ENCODE measurements around the gene NELL2.

Gene NELL2

DNA sequence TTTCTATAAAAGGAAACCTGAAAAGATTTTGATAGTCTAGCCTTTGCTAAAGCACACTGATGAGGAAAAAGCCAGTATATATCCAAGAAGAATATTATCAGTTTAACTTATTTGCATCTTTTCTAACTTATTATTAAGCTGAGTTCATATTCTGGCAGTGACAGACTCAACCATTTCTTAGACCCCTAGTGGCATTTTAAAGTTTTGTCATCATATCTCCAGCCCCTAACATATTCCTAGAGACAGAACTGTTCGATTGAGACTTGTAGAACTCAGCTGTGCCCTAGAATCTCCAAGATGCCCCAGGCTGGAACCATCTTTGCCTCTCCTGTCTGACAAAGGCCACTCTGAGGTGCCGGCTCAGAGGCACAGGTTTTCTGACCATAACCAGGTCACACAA is 365.6 kb downstream of the NELL2 start:
- H3K27me3 ChIP-seq (replicated peaks; ENCODE audit: control insufficient read depth, insufficient read depth, low read length, poor library complexity, severe bottlenecking) = no peaks in the 10 kb centered on the region
- H3K36me3 ChIP-seq (ENCODE audit: control insufficient read depth, insufficient read depth, low read length) = no peaks in the 10 kb centered on the region
- H3K4me3 ChIP-seq (ENCODE audit: insufficient read depth, low read depth, low read length, poor library complexity, severe bottlenecking) = no peak overlapping the region
- H3K9me3 ChIP-seq (ENCODE audit: control insufficient read depth, low read length) = no peaks in the 10 kb centered on the region
- DNase-seq = no peak
- no peaks in the 10 kb centered on the region for H3K4me1 ChIP-seq (ENCODE audit: control insufficient read depth, insufficient read depth, low read length, poor library complexity, severe bottlenecking)
- H3K27ac ChIP-seq (ENCODE audit: insufficient read depth, low read length, poor library complexity, severe bottlenecking) = no peak overlapping the region

DNA sequence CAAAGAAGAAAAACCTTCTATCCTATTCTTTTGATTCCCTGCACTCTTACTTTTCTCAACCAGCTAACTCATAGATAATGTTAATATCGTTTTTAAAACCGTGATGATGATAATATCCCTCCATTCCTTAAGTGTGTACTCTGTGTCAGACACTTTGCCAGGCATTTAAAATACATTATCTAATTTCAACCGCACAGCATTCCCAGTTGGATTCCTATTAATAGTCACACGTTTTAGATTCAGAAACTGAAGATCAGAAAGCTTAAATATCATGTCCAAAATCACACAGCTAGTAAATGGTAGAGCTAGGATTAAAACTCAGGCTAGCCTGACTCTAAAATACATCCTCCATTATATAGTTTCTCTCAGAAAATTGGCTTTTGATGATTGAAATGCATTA is 366.0 kb downstream of the NELL2 start:
- Histone ChIP-seq H3K4me1 (ENCODE audit: control insufficient read depth, insufficient read depth, low read length, poor library complexity, severe bottlenecking) (no peaks in the 10 kb centered on the region), H3K27ac (ENCODE audit: insufficient read depth, low read length, poor library complexity, severe bottlenecking) (no peak overlapping the region), H3K4me3 (ENCODE audit: insufficient read depth, low read depth, low read length, poor library complexity, severe bottlenecking) (no peak overlapping the region), H3K27me3 (replicated peaks; ENCODE audit: control insufficient read depth, insufficient read depth, low read length, poor library complexity, severe bottlenecking) (no peaks in the 10 kb centered on the region), H3K36me3 (ENCODE audit: control insufficient read depth, insufficient read depth, low read length) (no peaks in the 10 kb centered on the region), H3K9me3 (ENCODE audit: control insufficient read depth, low read length) (no peaks in the 10 kb centered on the region)
- DNase-seq = no peak

DNA sequence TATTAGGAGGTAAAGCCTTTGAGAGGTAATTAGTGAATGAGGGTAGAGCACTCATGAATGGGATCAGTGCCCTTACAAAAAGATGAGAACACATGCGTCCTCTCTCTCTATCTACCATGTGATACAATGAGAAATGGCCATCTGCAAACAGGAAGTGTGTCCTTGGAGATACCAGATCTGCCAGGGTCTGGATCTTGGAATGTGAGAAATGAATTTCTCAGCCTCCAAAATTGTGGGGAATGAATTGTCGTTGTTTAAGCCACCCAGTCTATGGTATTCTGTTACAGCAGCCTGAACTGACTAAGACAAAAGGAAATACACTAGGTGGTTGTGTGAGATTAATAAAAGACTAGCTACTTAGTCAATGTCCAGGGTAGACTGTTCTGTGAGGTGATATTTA is 366.6 kb downstream of the NELL2 start:
- Histone ChIP-seq H3K9me3 (ENCODE audit: control insufficient read depth, low read length) (no peaks in the 10 kb centered on the region), H3K27me3 (replicated peaks; ENCODE audit: control insufficient read depth, insufficient read depth, low read length, poor library complexity, severe bottlenecking) (no peaks in the 10 kb centered on the region), H3K27ac (ENCODE audit: insufficient read depth, low read length, poor library complexity, severe bottlenecking) (no peak overlapping the region), H3K36me3 (ENCODE audit: control insufficient read depth, insufficient read depth, low read length) (no peaks in the 10 kb centered on the region), H3K4me3 (ENCODE audit: insufficient read depth, low read depth, low read length, poor library complexity, severe bottlenecking) (no peak overlapping the region), H3K4me1 (ENCODE audit: control insufficient read depth, insufficient read depth, low read length, poor library complexity, severe bottlenecking) (no peaks in the 10 kb centered on the region)
- no peak for DNase-seq

DNA sequence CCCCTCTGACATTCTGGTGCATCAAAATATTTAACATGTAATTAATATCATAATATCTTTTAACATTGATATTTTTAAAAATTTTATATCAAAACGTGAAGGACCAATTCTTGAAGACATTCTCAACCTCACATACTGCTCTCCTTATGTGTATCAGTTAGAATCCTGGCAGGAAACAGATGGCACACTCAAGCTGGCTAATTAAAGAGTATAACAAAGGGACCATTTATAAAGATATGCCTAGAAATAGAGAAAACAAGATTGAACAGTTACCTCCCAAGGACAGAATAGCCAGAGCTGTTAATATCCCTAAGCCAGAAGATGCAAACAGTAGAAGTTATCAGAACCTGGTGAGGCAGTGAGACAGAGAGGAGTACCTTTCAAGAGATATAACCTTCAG is 368.7 kb downstream of the NELL2 start:
- Histone ChIP-seq H3K9me3 (ENCODE audit: control insufficient read depth, low read length) (no peaks in the 10 kb centered on the region), H3K27ac (ENCODE audit: insufficient read depth, low read length, poor library complexity, severe bottlenecking) (no peak overlapping the region)
- DNase-seq = no peak

DNA sequence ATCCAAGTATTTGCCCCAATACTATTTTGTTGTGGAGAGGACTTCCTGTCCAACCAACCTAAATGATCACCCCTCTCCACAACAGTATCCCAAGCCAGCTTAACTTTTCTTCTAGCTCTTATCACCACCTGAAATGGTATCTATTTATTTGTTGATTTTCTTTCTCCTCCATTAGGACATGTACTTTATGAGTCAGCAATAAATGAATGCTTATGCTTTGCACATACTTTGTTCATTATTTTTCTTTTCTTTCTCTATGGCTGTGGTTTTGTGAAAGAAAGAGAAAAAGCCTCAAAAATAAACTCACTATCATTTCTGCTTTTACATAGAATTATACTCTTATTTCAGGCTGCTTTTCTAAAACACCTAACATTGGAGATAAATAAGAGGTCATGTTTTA is 371.3 kb downstream of the NELL2 start:
- Histone ChIP-seq H3K27ac (ENCODE audit: insufficient read depth, low read length, poor library complexity, severe bottlenecking) (no peak overlapping the region), H3K4me1 (ENCODE audit: control insufficient read depth, insufficient read depth, low read length, poor library complexity, severe bottlenecking) (no peaks in the 10 kb centered on the region), H3K27me3 (replicated peaks; ENCODE audit: control insufficient read depth, insufficient read depth, low read length, poor library complexity, severe bottlenecking) (no peaks in the 10 kb centered on the region), H3K4me3 (ENCODE audit: insufficient read depth, low read depth, low read length, poor library complexity, severe bottlenecking) (no peak overlapping the region), H3K36me3 (ENCODE audit: control insufficient read depth, insufficient read depth, low read length) (no peaks in the 10 kb centered on the region), H3K9me3 (ENCODE audit: control insufficient read depth, low read length) (no peaks in the 10 kb centered on the region)
- no peak for DNase-seq

More for the DNA sequence above, 368.7 kb downstream of the NELL2 start:
- Histone ChIP-seq H3K36me3 (ENCODE audit: control insufficient read depth, insufficient read depth, low read length) (no peaks in the 10 kb centered on the region), H3K27me3 (replicated peaks; ENCODE audit: control insufficient read depth, insufficient read depth, low read length, poor library complexity, severe bottlenecking) (no peaks in the 10 kb centered on the region), H3K4me1 (ENCODE audit: control insufficient read depth, insufficient read depth, low read length, poor library complexity, severe bottlenecking) (no peaks in the 10 kb centered on the region), H3K4me3 (ENCODE audit: insufficient read depth, low read depth, low read length, poor library complexity, severe bottlenecking) (no peak overlapping the region)

DNA sequence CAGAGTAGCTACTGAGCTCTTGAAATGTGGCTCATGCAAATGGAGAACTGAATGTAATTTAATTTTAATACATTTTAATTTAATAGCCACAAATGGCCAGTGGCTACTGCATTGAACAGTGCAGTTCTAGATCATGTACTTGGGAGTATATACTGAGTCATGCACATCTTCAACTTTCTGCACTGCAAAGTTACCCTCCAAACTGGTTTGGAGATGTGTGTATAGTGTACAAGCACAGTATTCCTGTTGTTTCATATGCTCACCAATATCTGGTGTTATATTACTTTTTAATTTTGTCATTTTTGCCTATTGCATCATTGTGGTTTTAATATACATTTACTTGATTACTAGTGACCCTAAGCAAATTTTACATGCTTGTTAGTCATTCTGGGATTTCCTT is 372.8 kb downstream of the NELL2 start:
- Histone ChIP-seq H3K4me3 (ENCODE audit: insufficient read depth, low read depth, low read length, poor library complexity, severe bottlenecking) (no peak overlapping the region), H3K27ac (ENCODE audit: insufficient read depth, low read length, poor library complexity, severe bottlenecking) (no peak overlapping the region), H3K27me3 (replicated peaks; ENCODE audit: control insufficient read depth, insufficient read depth, low read length, poor library complexity, severe bottlenecking) (no peaks in the 10 kb centered on the region), H3K4me1 (ENCODE audit: control insufficient read depth, insufficient read depth, low read length, poor library complexity, severe bottlenecking) (no peaks in the 10 kb centered on the region), H3K36me3 (ENCODE audit: control insufficient read depth, insufficient read depth, low read length) (no peaks in the 10 kb centered on the region), H3K9me3 (ENCODE audit: control insufficient read depth, low read length) (no peaks in the 10 kb centered on the region)
- DNase-seq = no peak

DNA sequence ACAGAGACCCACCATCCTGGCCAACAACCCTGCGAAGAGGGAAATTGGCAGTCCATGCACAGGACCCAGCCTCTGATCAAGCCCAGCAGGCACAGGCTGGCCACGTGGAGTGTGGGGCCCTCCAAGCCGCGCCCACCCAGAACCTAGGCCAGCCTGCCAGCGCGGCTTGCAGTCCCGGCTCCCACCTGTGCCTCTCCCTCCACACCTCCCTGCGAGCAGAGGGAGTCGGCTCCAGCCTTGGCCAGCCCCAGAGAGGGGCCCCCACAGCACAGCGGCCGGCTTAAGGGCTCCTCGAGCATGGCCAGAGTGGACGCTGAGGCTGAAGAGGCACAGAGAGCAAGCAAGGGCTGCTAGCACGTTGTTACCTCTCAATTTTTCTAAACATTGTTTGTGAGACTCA is 373.4 kb downstream of the NELL2 start:
- Histone ChIP-seq H3K36me3 (ENCODE audit: control insufficient read depth, insufficient read depth, low read length) (no peaks in the 10 kb centered on the region), H3K4me3 (ENCODE audit: insufficient read depth, low read depth, low read length, poor library complexity, severe bottlenecking) (no peak overlapping the region), H3K27me3 (replicated peaks; ENCODE audit: control insufficient read depth, insufficient read depth, low read length, poor library complexity, severe bottlenecking) (no peaks in the 10 kb centered on the region), H3K9me3 (ENCODE audit: control insufficient read depth, low read length) (no peaks in the 10 kb centered on the region), H3K4me1 (ENCODE audit: control insufficient read depth, insufficient read depth, low read length, poor library complexity, severe bottlenecking) (no peaks in the 10 kb centered on the region), H3K27ac (ENCODE audit: insufficient read depth, low read length, poor library complexity, severe bottlenecking) (no peak overlapping the region)
- DNase-seq = no peak

DNA sequence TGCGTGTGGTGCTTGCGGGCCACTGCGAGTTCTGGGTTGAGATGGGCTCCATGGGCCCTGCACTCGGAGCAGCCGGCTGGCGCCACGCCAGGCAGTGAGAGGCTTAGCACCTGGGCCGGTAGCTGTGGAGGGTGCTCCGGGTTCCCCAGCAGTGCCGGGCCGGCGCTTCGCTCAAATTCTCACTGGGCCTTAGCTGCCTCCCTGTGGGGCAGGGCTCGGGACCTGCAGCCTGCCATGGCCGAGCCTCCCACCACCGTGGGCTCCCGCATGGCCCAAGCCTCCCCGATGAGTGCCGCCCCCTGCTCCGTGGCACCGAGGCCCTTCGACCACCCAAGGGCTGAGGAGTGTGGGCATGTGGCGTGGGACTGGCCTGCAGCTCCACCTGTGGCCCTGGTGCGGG is 375.7 kb downstream of the NELL2 start:
- no peak overlapping the region for H3K4me3 ChIP-seq (ENCODE audit: insufficient read depth, low read depth, low read length, poor library complexity, severe bottlenecking)
- no peak overlapping the region for H3K27ac ChIP-seq (ENCODE audit: insufficient read depth, low read length, poor library complexity, severe bottlenecking)
- H3K4me1 ChIP-seq (ENCODE audit: control insufficient read depth, insufficient read depth, low read length, poor library complexity, severe bottlenecking) = no peaks in the 10 kb centered on the region
- H3K36me3 ChIP-seq (ENCODE audit: control insufficient read depth, insufficient read depth, low read length) = no peaks in the 10 kb centered on the region
- no peaks in the 10 kb centered on the region for H3K9me3 ChIP-seq (ENCODE audit: control insufficient read depth, low read length)
- H3K27me3 ChIP-seq (replicated peaks; ENCODE audit: control insufficient read depth, insufficient read depth, low read length, poor library complexity, severe bottlenecking) = no peaks in the 10 kb centered on the region
- no peak for DNase-seq

DNA sequence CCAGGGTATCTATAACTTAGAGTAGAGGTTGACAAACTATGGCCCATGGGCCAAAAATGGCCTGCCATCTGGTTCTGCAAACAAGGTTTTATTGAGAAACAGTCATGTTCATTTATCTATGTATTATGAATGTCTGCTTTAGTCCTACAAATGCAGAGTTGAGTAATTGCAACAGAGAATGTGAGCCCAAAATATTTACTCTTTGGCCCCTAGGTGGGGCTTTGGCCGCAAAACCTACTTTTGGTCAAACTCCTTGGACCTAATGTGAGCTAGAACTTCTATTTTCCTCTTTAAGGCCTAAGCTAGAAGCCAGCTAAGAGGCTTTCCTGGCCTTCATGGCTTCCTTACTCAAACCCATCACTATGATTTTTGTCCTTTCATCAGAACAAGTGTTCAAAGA is 379.1 kb downstream of the NELL2 start:
- no peaks in the 10 kb centered on the region for H3K4me1 ChIP-seq (ENCODE audit: control insufficient read depth, insufficient read depth, low read length, poor library complexity, severe bottlenecking)
- no peak overlapping the region for H3K27ac ChIP-seq (ENCODE audit: insufficient read depth, low read length, poor library complexity, severe bottlenecking)
- no peak overlapping the region for H3K4me3 ChIP-seq (ENCODE audit: insufficient read depth, low read depth, low read length, poor library complexity, severe bottlenecking)
- H3K9me3 ChIP-seq (ENCODE audit: control insufficient read depth, low read length) = no peaks in the 10 kb centered on the region
- no peak for DNase-seq
- H3K36me3 ChIP-seq (ENCODE audit: control insufficient read depth, insufficient read depth, low read length) = no peaks in the 10 kb centered on the region
- H3K27me3 ChIP-seq (replicated peaks; ENCODE audit: control insufficient read depth, insufficient read depth, low read length, poor library complexity, severe bottlenecking) = no peaks in the 10 kb centered on the region

DNA sequence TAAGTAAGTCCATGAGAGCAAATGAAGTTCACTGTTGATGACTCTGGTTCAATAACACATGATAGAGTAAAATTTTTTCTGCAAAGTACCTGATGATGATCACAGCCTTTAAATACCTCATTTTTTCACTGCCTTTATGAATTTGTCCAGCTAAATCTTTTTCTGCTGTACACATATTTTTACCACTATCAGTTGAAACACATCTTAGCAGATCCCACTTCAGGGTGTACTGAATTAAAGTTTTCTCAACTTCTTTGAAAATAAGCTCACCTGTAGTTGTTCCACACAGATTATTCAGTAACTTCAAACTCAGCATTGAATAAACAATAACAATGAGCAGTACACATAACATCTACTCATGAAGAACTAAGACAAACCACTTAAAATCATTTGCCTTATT is 385.9 kb downstream of the NELL2 start:
- no peak for DNase-seq
- Histone ChIP-seq H3K27ac (ENCODE audit: insufficient read depth, low read length, poor library complexity, severe bottlenecking) (no peak overlapping the region), H3K4me1 (ENCODE audit: control insufficient read depth, insufficient read depth, low read length, poor library complexity, severe bottlenecking) (no peaks in the 10 kb centered on the region), H3K9me3 (ENCODE audit: control insufficient read depth, low read length) (no peaks in the 10 kb centered on the region), H3K4me3 (ENCODE audit: insufficient read depth, low read depth, low read length, poor library complexity, severe bottlenecking) (no peak overlapping the region), H3K27me3 (replicated peaks; ENCODE audit: control insufficient read depth, insufficient read depth, low read length, poor library complexity, severe bottlenecking) (no peaks in the 10 kb centered on the region), H3K36me3 (ENCODE audit: control insufficient read depth, insufficient read depth, low read length) (no peaks in the 10 kb centered on the region)

DNA sequence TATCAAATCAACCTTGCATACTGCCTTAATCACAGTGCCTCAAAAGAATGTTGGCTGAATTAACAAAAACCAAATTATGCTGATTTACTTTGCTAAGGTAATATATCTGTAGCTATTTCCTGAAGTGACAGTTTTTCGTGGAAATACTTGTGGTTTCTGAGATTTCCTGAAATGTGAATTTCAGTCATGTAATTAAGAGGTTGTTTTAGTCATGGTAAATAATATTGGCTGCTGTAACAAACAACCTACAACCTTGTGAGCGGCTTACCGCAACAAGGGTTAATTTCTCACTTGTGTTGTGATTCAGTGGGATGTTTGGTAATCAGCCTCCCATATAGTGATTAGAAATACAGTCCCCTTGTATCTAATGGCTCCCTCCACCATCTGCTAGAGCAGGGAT is 387.9 kb downstream of the NELL2 start:
- no peak overlapping the region for H3K4me3 ChIP-seq (ENCODE audit: insufficient read depth, low read depth, low read length, poor library complexity, severe bottlenecking)
- H3K4me1 ChIP-seq (ENCODE audit: control insufficient read depth, insufficient read depth, low read length, poor library complexity, severe bottlenecking) = no peaks in the 10 kb centered on the region
- no peaks in the 10 kb centered on the region for H3K27me3 ChIP-seq (replicated peaks; ENCODE audit: control insufficient read depth, insufficient read depth, low read length, poor library complexity, severe bottlenecking)
- H3K9me3 ChIP-seq (ENCODE audit: control insufficient read depth, low read length) = no peaks in the 10 kb centered on the region
- DNase-seq = no peak
- H3K27ac ChIP-seq (ENCODE audit: insufficient read depth, low read length, poor library complexity, severe bottlenecking) = no peak overlapping the region
- no peaks in the 10 kb centered on the region for H3K36me3 ChIP-seq (ENCODE audit: control insufficient read depth, insufficient read depth, low read length)
